ENCODE data around the gene CYP46A1.

DNA sequence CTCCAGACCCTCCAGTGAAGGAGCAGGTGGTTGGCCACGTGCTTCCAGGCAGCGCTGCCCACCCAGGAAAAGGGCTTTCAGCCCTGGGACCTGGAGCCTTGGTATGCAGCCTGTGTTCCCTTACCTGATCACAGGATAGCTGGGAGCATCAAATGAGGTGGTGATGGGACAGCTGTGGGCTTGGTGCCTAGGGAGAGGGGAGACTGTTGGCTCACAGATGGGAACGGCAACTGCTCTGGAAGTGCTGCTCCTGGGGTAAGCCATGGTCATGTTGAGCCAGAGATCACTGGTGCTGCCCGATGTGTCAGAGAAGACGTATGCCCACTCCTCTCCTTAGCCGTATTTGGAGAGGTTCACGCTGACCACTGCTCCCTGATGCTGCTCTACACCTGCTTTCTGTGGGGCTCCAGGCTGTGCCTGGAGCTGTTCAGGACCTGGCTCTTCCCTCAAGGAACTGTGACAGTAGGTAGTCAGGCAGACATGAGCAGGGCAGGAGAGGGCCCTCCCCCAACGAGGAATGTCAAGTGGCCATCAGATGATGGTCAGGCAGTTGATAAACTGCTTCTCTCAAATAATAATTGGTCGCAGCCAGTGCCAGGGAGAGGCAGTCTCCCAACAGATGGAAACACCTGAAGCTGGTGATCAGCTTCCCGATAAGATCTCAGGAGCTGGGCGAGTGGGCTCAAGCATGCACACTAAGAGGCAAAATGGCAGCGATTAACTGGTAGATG lies 2.8 kb upstream of the CYP46A1 start:
- no peak for TF ChIP-seq CTCF (IDR thresholded peaks at IDR 0.05)
- TF ChIP-seq POLR2AphosphoS5 (IDR thresholded peaks at IDR 0.05; ENCODE audit: low read depth, low read length), result no peak
- TF ChIP-seq SIN3A (IDR thresholded peaks at IDR 0.05; ENCODE audit: borderline replicate concordance, insufficient read depth, low read depth, low read length), result no peak
- TF ChIP-seq REST (IDR thresholded peaks at IDR 0.05; ENCODE audit: insufficient read depth in 1 of 2, low read depth in 2 of 2, low read length in 1 of 2), result no peak

All from Panc1 (cell line).